HEK293 (cell line): ENCODE data around the gene LPIN3.

Source experiments
- CTCF ChIA-PET: fragments of 350-600 bp; formaldehyde crosslinking; extraction: SDS; loops from one replicate; lab custom pipeline; 2021; ENCODE audit warnings: antibody characterized with exemption; lab: Yijun Ruan, JAX
- POLR2A ChIA-PET: fragments of 300-600 bp; formaldehyde crosslinking; extraction: SDS; loops from one replicate; lab custom pipeline; 2020; ENCODE audit warnings: antibody characterized with exemption, inconsistent platforms; lab: Yijun Ruan, JAX
- H3K27ac ChIP-seq: fragments of 200-500 bp; sonication (Bioruptor generic); 2 replicates; pipeline ENCODE4 v1.5.1; 2014; ENCODE audit warnings: low read depth, low read length, control low read depth, inconsistent platforms; ENCODE audit errors: extremely low read depth
- H3K36me3 ChIP-seq, 2 experiments: fragments of 200-500 bp in 1 of 2; sonication (Bioruptor generic) in 1 of 2; 1 replicate in 1 of 2; 2 replicates in 1 of 2; pipeline ENCODE4 v1.5.1; 2014 to 2017; ENCODE audit warnings: inconsistent platforms in 2 of 2, low read length in 2 of 2; ENCODE audit not compliant: control insufficient read depth in 2 of 2, insufficient read depth in 1 of 2
- H3K4me1 ChIP-seq: fragments of 200-500 bp; sonication (Bioruptor generic); 2 replicates; pipeline ENCODE4 v1.5.1; 2014; ENCODE audit warnings: mild to moderate bottlenecking, low read length, inconsistent platforms; ENCODE audit not compliant: control insufficient read depth, insufficient read depth
- H3K4me3 ChIP-seq: 2 replicates; pipeline ENCODE4 v1.5.1; 2011; ENCODE audit warnings: low read depth, mild to moderate bottlenecking, control low read depth, low read length, moderate library complexity
- H3K9me3 ChIP-seq: fragments of 200-500 bp; sonication (Bioruptor generic); 2 replicates; pipeline ENCODE4 v1.5.1; 2014; ENCODE audit warnings: low read depth, low read length, inconsistent platforms; ENCODE audit not compliant: control insufficient read depth, insufficient read depth
- IKZF3 ChIP-seq: fragments of 450-650 bp; IDR thresholded peaks from 2 replicates; pipeline ENCODE4 v1.5.0; 2018; ENCODE audit warnings: missing biosample characterization, mild to moderate bottlenecking, missing genetic modification characterization, moderate library complexity
- PRDM1 ChIP-seq: fragments of 450-650 bp; formaldehyde crosslinking; IDR thresholded peaks from 2 replicates; pipeline ENCODE4; 2016; ENCODE audit warnings: missing biosample characterization, missing genetic modification characterization
- RBAK ChIP-seq: fragments of 450-650 bp; formaldehyde crosslinking; IDR thresholded peaks from 2 replicates; pipeline ENCODE4 v1.5.1; 2016; ENCODE audit warnings: missing biosample characterization, missing genetic modification characterization
- SALL2 ChIP-seq: fragments of 450-650 bp; formaldehyde crosslinking; IDR thresholded peaks from 2 replicates; pipeline ENCODE4 v1.5.0; 2017; ENCODE audit warnings: missing biosample characterization, mild to moderate bottlenecking, missing genetic modification characterization, borderline replicate concordance
- ZBTB26 ChIP-seq: fragments of 450-650 bp; formaldehyde crosslinking; optimal IDR thresholded peaks from 2 replicates; pipeline ENCODE3; 2016; ENCODE audit warnings: missing biosample characterization, mild to moderate bottlenecking, missing genetic modification characterization
- ZFHX2 ChIP-seq: fragments of 450-650 bp; formaldehyde crosslinking; conservative IDR thresholded peaks from 2 replicates; pipeline ENCODE4 v1.5.1; 2016; ENCODE audit warnings: missing biosample characterization, missing genetic modification characterization
- ZFP3 ChIP-seq: fragments of 450-650 bp; formaldehyde crosslinking; IDR thresholded peaks from 2 replicates; pipeline ENCODE4 v1.5.1; 2016; ENCODE audit warnings: low read depth, missing biosample characterization, missing genetic modification characterization
- ZNF138 ChIP-seq: fragments of 450-650 bp; formaldehyde crosslinking; IDR thresholded peaks from 2 replicates; pipeline ENCODE4 v1.5.1; 2016; ENCODE audit warnings: missing biosample characterization, missing genetic modification characterization, borderline replicate concordance
- ZNF239 ChIP-seq: fragments of 450-650 bp; formaldehyde crosslinking; IDR thresholded peaks from 2 replicates; pipeline ENCODE4 v1.5.1; 2016; ENCODE audit warnings: missing biosample characterization, missing genetic modification characterization
- ZNF248 ChIP-seq: fragments of 450-650 bp; formaldehyde crosslinking; IDR thresholded peaks from 2 replicates; pipeline ENCODE4 v1.5.1; 2017; ENCODE audit warnings: missing biosample characterization, missing genetic modification characterization
- ZNF280D ChIP-seq: fragments of 450-650 bp; formaldehyde crosslinking; IDR thresholded peaks from 2 replicates; pipeline ENCODE4 v1.5.1; 2016; ENCODE audit warnings: missing biosample characterization, missing genetic modification characterization
- ZNF341 ChIP-seq: fragments of 450-650 bp; formaldehyde crosslinking; IDR thresholded peaks from 2 replicates; pipeline ENCODE4; 2016; ENCODE audit warnings: low read depth, missing biosample characterization, missing genetic modification characterization
- ZNF404 ChIP-seq: fragments of 450-650 bp; formaldehyde crosslinking; IDR thresholded peaks from 2 replicates; pipeline ENCODE4 v1.5.1; 2017; ENCODE audit warnings: missing biosample characterization, missing genetic modification characterization
- ZNF423 ChIP-seq: fragments of 450-650 bp; formaldehyde crosslinking; IDR thresholded peaks from 2 replicates; pipeline ENCODE4 v1.5.1; 2016; ENCODE audit warnings: missing biosample characterization, missing genetic modification characterization
- ZNF610 ChIP-seq: fragments of 450-650 bp; formaldehyde crosslinking; IDR thresholded peaks from 2 replicates; pipeline ENCODE4 v1.5.1; 2016; ENCODE audit warnings: missing biosample characterization, missing genetic modification characterization, borderline replicate concordance
- ZSCAN4 ChIP-seq: fragments of 450-650 bp; formaldehyde crosslinking; IDR thresholded peaks from 2 replicates; pipeline ENCODE4 v1.5.1; 2017; ENCODE audit warnings: missing biosample characterization, missing genetic modification characterization
- TF ChIP-seq, protein P1 (sequence below): fragments of 450-650 bp; formaldehyde crosslinking; IDR thresholded peaks from 2 replicates; pipeline ENCODE4 v1.5.1; 2016; ENCODE audit warnings: missing biosample characterization, missing genetic modification characterization
- TF ChIP-seq, protein P2 (sequence below): fragments of 450-650 bp; formaldehyde crosslinking; IDR thresholded peaks from 2 replicates; pipeline ENCODE4; 2016; ENCODE audit warnings: missing biosample characterization, missing genetic modification characterization
- TF ChIP-seq, protein P3 (sequence below): fragments of 450-650 bp; formaldehyde crosslinking; IDR thresholded peaks from 2 replicates; pipeline ENCODE4 v1.5.1; 2016; ENCODE audit warnings: missing biosample characterization, missing genetic modification characterization

LPIN3 gene

GRCh38 chr20:41394081-41394480 is 53.5 kb downstream of the LPIN3 start (continued):
- TF ChIP-seq SALL2 (tag by site-specific recombination): no peak
- TF ChIP-seq ZSCAN4: no peak
- TF ChIP-seq ZNF138 (tag by site-specific recombination): no peak
- TF ChIP-seq ZNF239 (tag by site-specific recombination): no peak
- TF ChIP-seq ZNF341: no peak
- no peak for TF ChIP-seq ZNF248 (tag by site-specific recombination)

GRCh38 chr20:41394931-41395666 is 54.5 kb downstream of the LPIN3 start:
- H3K36me3 ChIP-seq: no peaks in the 10 kb centered on the region
- ChIA-PET CTCF (interaction anchor here (1.1 kb wide), 1 partner anchor 54 kb away, joined by 3 read pairs; the partner anchor contains the start of gene LPIN3), POLR2A (no interaction called here)
- no peak overlapping the region for H3K27ac ChIP-seq
- TF ChIP-seq IKZF3: no peak
- H3K4me3 ChIP-seq: no peak overlapping the region
- H3K9me3 ChIP-seq: no peaks in the 10 kb centered on the region
- no peaks in the 10 kb centered on the region for H3K4me1 ChIP-seq

- Histone ChIP-seq H3K9me3 (no peaks in the 10 kb centered on the region), H3K4me3 (no peak overlapping the region), H3K36me3 (no peaks in the 10 kb centered on the region), H3K27ac (no peak overlapping the region), H3K4me1 (no peaks in the 10 kb centered on the region)
- ChIA-PET CTCF (interaction anchor here (0.6 to 1.1 kb wide), 3 partner anchors 55 to 489 kb away, joined by 3 to 5 read pairs (median 3); partner anchors contain the start of gene LPIN3), POLR2A (no interaction called here)
- TF ChIP-seq ZFHX2 (tag by site-specific recombination) (no peak), RBAK (no peak), ZBTB26 (tag by site-specific recombination) (no peak), ZNF610 (tag by site-specific recombination) (no peak), ZNF404 (tag by site-specific recombination) (no peak), PRDM1 (tag by site-specific recombination) (no peak), ZFP3 (tag by site-specific recombination) (no peak), ZNF423 (tag by site-specific recombination) (no peak), ZNF280D (tag by site-specific recombination) (no peak)
- TF ChIP-seq, protein P1, sequence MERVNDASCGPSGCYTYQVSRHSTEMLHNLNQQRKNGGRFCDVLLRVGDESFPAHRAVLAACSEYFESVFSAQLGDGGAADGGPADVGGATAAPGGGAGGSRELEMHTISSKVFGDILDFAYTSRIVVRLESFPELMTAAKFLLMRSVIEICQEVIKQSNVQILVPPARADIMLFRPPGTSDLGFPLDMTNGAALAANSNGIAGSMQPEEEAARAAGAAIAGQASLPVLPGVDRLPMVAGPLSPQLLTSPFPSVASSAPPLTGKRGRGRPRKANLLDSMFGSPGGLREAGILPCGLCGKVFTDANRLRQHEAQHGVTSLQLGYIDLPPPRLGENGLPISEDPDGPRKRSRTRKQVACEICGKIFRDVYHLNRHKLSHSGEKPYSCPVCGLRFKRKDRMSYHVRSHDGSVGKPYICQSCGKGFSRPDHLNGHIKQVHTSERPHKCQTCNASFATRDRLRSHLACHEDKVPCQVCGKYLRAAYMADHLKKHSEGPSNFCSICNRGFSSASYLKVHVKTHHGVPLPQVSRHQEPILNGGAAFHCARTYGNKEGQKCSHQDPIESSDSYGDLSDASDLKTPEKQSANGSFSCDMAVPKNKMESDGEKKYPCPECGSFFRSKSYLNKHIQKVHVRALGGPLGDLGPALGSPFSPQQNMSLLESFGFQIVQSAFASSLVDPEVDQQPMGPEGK (tag by site-specific recombination): no peak
- TF ChIP-seq, protein P2, sequence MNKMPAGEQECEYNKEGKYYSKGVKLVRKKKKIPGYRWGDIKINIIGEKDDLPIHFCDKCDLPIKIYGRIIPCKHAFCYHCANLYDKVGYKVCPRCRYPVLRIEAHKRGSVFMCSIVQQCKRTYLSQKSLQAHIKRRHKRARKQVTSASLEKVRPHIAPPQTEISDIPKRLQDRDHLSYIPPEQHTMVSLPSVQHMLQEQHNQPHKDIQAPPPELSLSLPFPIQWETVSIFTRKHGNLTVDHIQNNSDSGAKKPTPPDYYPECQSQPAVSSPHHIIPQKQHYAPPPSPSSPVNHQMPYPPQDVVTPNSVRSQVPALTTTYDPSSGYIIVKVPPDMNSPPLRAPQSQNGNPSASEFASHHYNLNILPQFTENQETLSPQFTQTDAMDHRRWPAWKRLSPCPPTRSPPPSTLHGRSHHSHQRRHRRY: no peak
- TF ChIP-seq, protein P3, sequence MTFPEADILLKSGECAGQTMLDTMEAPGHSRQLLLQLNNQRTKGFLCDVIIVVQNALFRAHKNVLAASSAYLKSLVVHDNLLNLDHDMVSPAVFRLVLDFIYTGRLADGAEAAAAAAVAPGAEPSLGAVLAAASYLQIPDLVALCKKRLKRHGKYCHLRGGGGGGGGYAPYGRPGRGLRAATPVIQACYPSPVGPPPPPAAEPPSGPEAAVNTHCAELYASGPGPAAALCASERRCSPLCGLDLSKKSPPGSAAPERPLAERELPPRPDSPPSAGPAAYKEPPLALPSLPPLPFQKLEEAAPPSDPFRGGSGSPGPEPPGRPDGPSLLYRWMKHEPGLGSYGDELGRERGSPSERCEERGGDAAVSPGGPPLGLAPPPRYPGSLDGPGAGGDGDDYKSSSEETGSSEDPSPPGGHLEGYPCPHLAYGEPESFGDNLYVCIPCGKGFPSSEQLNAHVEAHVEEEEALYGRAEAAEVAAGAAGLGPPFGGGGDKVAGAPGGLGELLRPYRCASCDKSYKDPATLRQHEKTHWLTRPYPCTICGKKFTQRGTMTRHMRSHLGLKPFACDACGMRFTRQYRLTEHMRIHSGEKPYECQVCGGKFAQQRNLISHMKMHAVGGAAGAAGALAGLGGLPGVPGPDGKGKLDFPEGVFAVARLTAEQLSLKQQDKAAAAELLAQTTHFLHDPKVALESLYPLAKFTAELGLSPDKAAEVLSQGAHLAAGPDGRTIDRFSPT: no peak
These were observed 55.3 kb downstream of the LPIN3 start for GRCh38 chr20:41395667-41396664.
